ENCODE data around the gene GOLGA6A.
"Not testable (repeated sequence)": the region's sequence is repeated elsewhere in the genome, so short reads cannot be mapped to it uniquely, and the experiment has no call there.

Gene GOLGA6A

GRCh38 chr15:74109713-74110112 is 27.4 kb upstream of the GOLGA6A start:
- Histone ChIP-seq H3K36me3 (no peaks in the 10 kb centered on the region), H3K27ac (no peak overlapping the region), H3K27me3 (ENCODE audit: insufficient read depth, low read depth, severe bottlenecking) (no peaks in the 10 kb centered on the region), H3K9me3 (ENCODE audit: severe bottlenecking) (no peaks in the 10 kb centered on the region), H3K4me3 (ENCODE audit: low read depth, low read length) (no peak overlapping the region)
- DNase-seq: no peak
- no peak for TF ChIP-seq CTCF (IDR thresholded peaks at IDR 0.05; ENCODE audit: low read depth, low read length)

GRCh38 chr15:74108611-74109010 is 26.3 kb upstream of the GOLGA6A start:
- DNase-seq; H3K27ac ChIP-seq; H3K36me3 ChIP-seq; H3K4me3 ChIP-seq (ENCODE audit: low read depth, low read length); H3K9me3 ChIP-seq (ENCODE audit: severe bottlenecking); H3K27me3 ChIP-seq (ENCODE audit: insufficient read depth, low read depth, severe bottlenecking): not testable (repeated sequence)
- TF ChIP-seq CTCF (IDR thresholded peaks at IDR 0.05; ENCODE audit: low read depth, low read length): peak; percentile 33

- H3K9me3 ChIP-seq (ENCODE audit: severe bottlenecking): no peaks in the 10 kb centered on the region
- H3K36me3 ChIP-seq: no peaks in the 10 kb centered on the region
- no peak overlapping the region for H3K27ac ChIP-seq
- DNase-seq: no peak
- no peak overlapping the region for H3K4me3 ChIP-seq (ENCODE audit: low read depth, low read length)
- no peaks in the 10 kb centered on the region for H3K27me3 ChIP-seq (ENCODE audit: insufficient read depth, low read depth, severe bottlenecking)
- no peak for TF ChIP-seq CTCF (IDR thresholded peaks at IDR 0.05; ENCODE audit: low read depth, low read length)
Observed at GRCh38 chr15:74108111-74108510, 25.8 kb upstream of the GOLGA6A start.

GRCh38 chr15:74099963-74100733 is 17.8 kb upstream of the GOLGA6A start:
- Histone ChIP-seq H3K27ac (peak overlapping the region; percentile 75), H3K4me3 (ENCODE audit: low read depth, low read length) (peak overlapping the region; percentile 55)
- H3K27me3 ChIP-seq (ENCODE audit: insufficient read depth, low read depth, severe bottlenecking); H3K9me3 ChIP-seq (ENCODE audit: severe bottlenecking); H3K36me3 ChIP-seq: not testable (repeated sequence)
- DNase-seq: peak; percentile 94

GRCh38 chr15:74096753-74097474 is 14.6 kb upstream of the GOLGA6A start:
- not testable (repeated sequence) for H3K9me3 ChIP-seq (ENCODE audit: severe bottlenecking); H3K27ac ChIP-seq; H3K27me3 ChIP-seq (ENCODE audit: insufficient read depth, low read depth, severe bottlenecking); DNase-seq; H3K4me3 ChIP-seq (ENCODE audit: low read depth, low read length); H3K36me3 ChIP-seq

GRCh38 chr15:74095610-74096009 is 13.3 kb upstream of the GOLGA6A start:
- not testable (repeated sequence) for H3K9me3 ChIP-seq (ENCODE audit: severe bottlenecking); H3K27ac ChIP-seq; H3K4me3 ChIP-seq (ENCODE audit: low read depth, low read length); DNase-seq; H3K36me3 ChIP-seq; H3K27me3 ChIP-seq (ENCODE audit: insufficient read depth, low read depth, severe bottlenecking)

- DNase-seq; H3K4me3 ChIP-seq (ENCODE audit: low read depth, low read length); H3K36me3 ChIP-seq; H3K9me3 ChIP-seq (ENCODE audit: severe bottlenecking); H3K27ac ChIP-seq; H3K27me3 ChIP-seq (ENCODE audit: insufficient read depth, low read depth, severe bottlenecking): not testable (repeated sequence)
Observed at GRCh38 chr15:74094567-74094966, 12.2 kb upstream of the GOLGA6A start.

- not testable (repeated sequence) for H3K9me3 ChIP-seq (ENCODE audit: severe bottlenecking); H3K36me3 ChIP-seq; DNase-seq; H3K4me3 ChIP-seq (ENCODE audit: low read depth, low read length); H3K27me3 ChIP-seq (ENCODE audit: insufficient read depth, low read depth, severe bottlenecking)
- H3K27ac ChIP-seq: peak overlapping the region; percentile 34; the same call in 1 of the 2 replicates
Observed at GRCh38 chr15:74075781-74076180, 6.6 kb downstream of the GOLGA6A start.

All from WERI-Rb-1 (cell line).